ENCODE data around the gene RBFA. TPM values are rescaled to one million over a fixed set of nuclear protein-coding genes. Genes with fewer than 3 reads are reported as not detected.

The RBFA gene
- total and polyA plus RNA-seq, 7 donors = 17.9 to 29.0 (median 19.7) TPM

DNA sequence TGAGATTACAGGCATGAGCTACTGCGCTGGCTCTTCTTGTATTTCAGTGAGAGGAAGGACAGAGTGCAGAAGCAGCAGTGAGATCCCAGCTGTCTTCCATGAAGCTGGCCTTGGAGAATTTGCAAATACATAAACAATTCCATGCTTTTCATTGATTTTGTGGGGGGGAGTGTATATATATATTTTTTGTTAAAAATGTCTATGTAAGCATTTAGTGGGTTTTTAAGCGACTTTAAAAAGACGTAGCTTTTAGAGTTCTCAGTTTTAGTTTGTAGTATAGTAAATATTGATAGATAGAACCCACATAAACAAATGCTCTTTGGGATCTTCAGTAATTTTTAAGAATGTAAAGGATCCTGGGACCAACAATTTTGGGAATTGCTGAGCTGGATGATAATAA lies 6.3 kb downstream of the RBFA start:
- no peak overlapping the region for H3K27ac ChIP-seq
- WGBS, 3 donors = 95 to 96% (median 96%) methylated on average over 3 of the region's 3 CpGs
- ATAC-seq (no peak), DNase-seq (no peak)
- TF ChIP-seq, protein P1, sequence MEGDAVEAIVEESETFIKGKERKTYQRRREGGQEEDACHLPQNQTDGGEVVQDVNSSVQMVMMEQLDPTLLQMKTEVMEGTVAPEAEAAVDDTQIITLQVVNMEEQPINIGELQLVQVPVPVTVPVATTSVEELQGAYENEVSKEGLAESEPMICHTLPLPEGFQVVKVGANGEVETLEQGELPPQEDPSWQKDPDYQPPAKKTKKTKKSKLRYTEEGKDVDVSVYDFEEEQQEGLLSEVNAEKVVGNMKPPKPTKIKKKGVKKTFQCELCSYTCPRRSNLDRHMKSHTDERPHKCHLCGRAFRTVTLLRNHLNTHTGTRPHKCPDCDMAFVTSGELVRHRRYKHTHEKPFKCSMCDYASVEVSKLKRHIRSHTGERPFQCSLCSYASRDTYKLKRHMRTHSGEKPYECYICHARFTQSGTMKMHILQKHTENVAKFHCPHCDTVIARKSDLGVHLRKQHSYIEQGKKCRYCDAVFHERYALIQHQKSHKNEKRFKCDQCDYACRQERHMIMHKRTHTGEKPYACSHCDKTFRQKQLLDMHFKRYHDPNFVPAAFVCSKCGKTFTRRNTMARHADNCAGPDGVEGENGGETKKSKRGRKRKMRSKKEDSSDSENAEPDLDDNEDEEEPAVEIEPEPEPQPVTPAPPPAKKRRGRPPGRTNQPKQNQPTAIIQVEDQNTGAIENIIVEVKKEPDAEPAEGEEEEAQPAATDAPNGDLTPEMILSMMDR (IDR thresholded peaks at IDR 0.05) = no peak
- no peak overlapping the region for H3K4me3 ChIP-seq
- H3K4me1 ChIP-seq = peaks cover 1% of the 10 kb centered on the region
- intact Hi-C loops (cut with DNase I) = no loop called here
- peaks cover 3 to 84% of the 10 kb centered on the region in 2 donors for H3K36me3 ChIP-seq (ENCODE audit: insufficient read depth in 1 of 2, low read depth in 1 of 2)
- no peaks in the 10 kb centered on the region for H3K9me3 ChIP-seq
- H3K27me3 ChIP-seq (ENCODE audit: insufficient read depth in 3 of 3, low read length in 2 of 3) = no peaks in the 10 kb centered on the region

DNA sequence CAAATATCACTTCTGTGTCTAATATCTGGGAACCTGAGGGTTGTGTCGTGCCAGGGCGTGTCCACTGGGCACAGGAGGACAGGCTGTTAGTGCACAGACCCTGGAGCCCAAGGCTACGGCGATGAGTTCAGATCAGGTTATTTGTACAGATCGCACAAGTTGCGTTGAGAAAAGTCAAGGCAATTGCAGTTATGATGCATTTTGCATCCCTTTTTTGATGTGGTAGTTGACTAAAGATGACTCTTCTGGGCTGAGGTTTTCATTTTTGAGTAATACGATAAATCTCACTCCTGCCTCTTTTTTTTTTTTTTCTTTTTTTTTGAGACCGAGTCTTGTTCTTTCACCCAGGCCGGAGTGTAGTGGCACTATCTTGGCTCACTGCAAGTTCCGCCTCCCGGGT lies 7.2 kb downstream of the RBFA start:
- intact Hi-C loops (cut with DNase I) = no loop called here
- no peaks in the 10 kb centered on the region for H3K27me3 ChIP-seq (ENCODE audit: insufficient read depth in 3 of 3, low read length in 2 of 3)
- no peaks in the 10 kb centered on the region for H3K9me3 ChIP-seq
- TF ChIP-seq, protein P1 (IDR thresholded peaks at IDR 0.05) = no peak
- 89 to 92% (median 90%) methylated on average over 10 to 11 of the region's 11 CpGs for WGBS, 3 donors
- H3K27ac ChIP-seq = no peak overlapping the region
- DNase-seq (no peak), ATAC-seq (no peak)
- H3K4me1 ChIP-seq = no peaks in the 10 kb centered on the region
- peaks cover 3 to 93% of the 10 kb centered on the region in 2 donors for H3K36me3 ChIP-seq (ENCODE audit: insufficient read depth in 1 of 2, low read depth in 1 of 2)
- H3K4me3 ChIP-seq = no peak overlapping the region

DNA sequence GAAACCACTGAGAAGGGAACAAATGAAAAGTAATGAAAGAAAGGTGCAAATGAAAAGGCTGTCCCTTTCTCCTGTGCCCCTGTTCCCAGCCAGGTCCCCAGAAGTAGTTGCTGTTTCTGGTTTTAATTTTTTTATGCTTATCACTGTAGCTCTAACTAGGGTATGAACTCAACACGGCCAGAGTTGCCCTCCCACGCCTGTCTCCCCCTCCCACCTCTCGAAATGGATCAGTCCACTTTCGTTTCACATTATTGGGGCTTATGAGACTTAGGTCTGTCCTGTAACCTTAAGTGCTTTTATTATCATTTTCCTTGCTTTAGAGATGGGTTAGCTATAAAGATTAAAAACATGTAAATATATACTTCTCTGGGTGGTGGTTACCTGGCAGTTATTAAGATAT lies 8.6 kb downstream of the RBFA start:
- intact Hi-C loops (cut with DNase I) = no loop called here
- Histone ChIP-seq H3K4me3 (no peak overlapping the region), H3K27me3 (ENCODE audit: insufficient read depth in 3 of 3, low read length in 2 of 3) (no peaks in the 10 kb centered on the region), H3K36me3 (ENCODE audit: insufficient read depth in 1 of 2, low read depth in 1 of 2) (peaks cover 3 to 91% of the 10 kb centered on the region in 2 donors), H3K9me3 (no peaks in the 10 kb centered on the region), H3K27ac (no peak overlapping the region), H3K4me1 (no peaks in the 10 kb centered on the region)
- TF ChIP-seq, protein P1 (IDR thresholded peaks at IDR 0.05) = no peak
- ATAC-seq (no peak), DNase-seq (no peak)
- 86 to 89% (median 86%) methylated on average over 4 of the region's 4 CpGs for WGBS, 3 donors

DNA sequence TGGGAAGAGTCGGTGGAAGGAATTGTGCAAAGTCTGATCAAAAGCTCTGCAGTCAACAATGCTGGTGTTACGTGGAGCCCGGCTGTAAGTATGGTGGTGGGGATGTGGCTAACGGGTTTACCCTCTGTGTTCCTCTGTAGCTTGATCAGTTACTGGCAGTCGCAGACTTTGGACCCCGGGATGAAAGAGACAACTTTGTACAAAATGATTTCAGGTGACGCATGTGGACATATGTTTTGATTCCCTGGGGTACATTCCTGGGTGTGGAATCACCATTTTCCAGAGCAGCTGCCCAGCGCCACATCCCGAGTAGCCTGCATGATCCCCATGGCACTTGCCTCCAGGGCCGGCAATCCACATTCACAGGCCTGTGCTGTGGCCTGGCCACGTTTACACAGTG lies 9.8 kb downstream of the RBFA start:
- Histone ChIP-seq H3K36me3 (ENCODE audit: insufficient read depth in 1 of 2, low read depth in 1 of 2) (peaks cover 3 to 91% of the 10 kb centered on the region in 2 donors), H3K4me3 (no peak overlapping the region), H3K27me3 (ENCODE audit: insufficient read depth in 3 of 3, low read length in 2 of 3) (no peaks in the 10 kb centered on the region), H3K4me1 (no peaks in the 10 kb centered on the region), H3K9me3 (no peaks in the 10 kb centered on the region), H3K27ac (no peak overlapping the region)
- intact Hi-C loops (cut with DNase I) = no loop called here
- no peak for ATAC-seq
- no peak for DNase-seq
- WGBS, 3 donors = 82 to 89% (median 82%) methylated on average over 11 of the region's 11 CpGs
- TF ChIP-seq, protein P1 (IDR thresholded peaks at IDR 0.05) = no peak

DNA sequence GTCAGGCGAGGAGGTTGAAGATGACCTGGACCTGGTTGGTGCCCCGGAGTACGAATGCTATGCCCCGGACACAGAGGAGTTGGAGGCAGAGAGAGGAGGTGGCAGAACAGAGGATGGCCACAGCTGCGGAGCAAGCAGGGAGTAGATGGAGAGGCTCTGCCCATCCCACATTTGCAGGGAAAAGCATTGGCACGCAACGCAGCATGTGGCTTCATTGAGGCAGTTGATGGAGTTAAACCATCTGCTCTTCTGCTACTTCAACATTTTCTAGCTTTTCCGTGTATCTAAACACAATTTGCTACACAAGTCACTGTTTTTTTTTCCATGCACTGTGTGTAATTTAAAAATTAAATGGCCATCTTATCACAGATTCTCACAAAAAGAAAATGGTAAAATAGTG lies 11.8 kb downstream of the RBFA start:
- H3K27ac ChIP-seq = no peak overlapping the region
- TF ChIP-seq, protein P1 (IDR thresholded peaks at IDR 0.05) = no peak
- H3K4me1 ChIP-seq = no peaks in the 10 kb centered on the region
- intact Hi-C loops (cut with DNase I) = no loop called here
- H3K4me3 ChIP-seq = no peak overlapping the region
- DNase-seq = no peak
- no peak for ATAC-seq
- H3K9me3 ChIP-seq = no peaks in the 10 kb centered on the region
- no peaks in the 10 kb centered on the region for H3K27me3 ChIP-seq (ENCODE audit: insufficient read depth in 3 of 3, low read length in 2 of 3)
- WGBS, 3 donors = 85 to 86% (median 85%) methylated on average over 8 of the region's 8 CpGs
- H3K36me3 ChIP-seq (ENCODE audit: insufficient read depth in 1 of 2, low read depth in 1 of 2) = peaks cover 3 to 92% of the 10 kb centered on the region in 2 donors
